Aorta (tissue), 5 donors: Measurements from ENCODE around the gene NDUFA5. TPM values are rescaled to one million over a fixed set of nuclear protein-coding genes. Genes with fewer than 3 reads are reported as not detected.

Experiments used
- ATAC-seq: fragments of 200-7000 bp; cut with Tn5 transposase; one replicate; pipeline ENCODE4 v1.9.1; 2022; ENCODE audit warnings: moderate library complexity; ENCODE audit not compliant: low FRiP score
- DNase-seq, 2 donors: peaks; one replicate each; pipeline ENCODE4 v3.0.0-alpha.2; 2020
- H3K27ac ChIP-seq, 2 donors: one replicate each; pipeline ENCODE4 v1.5.1; 2013; ENCODE audit warnings: low read length in 2 of 2, mild to moderate bottlenecking in 2 of 2, moderate library complexity in 2 of 2, control low read depth in 1 of 2, inconsistent platforms in 1 of 2, low read depth in 1 of 2
- H3K27me3 ChIP-seq, 2 donors: one replicate each; pipeline ENCODE4 v1.6.1; 2013; ENCODE audit warnings: control low read depth in 1 of 2, low read length in 1 of 2, mild to moderate bottlenecking in 1 of 2, moderate library complexity in 1 of 2; ENCODE audit not compliant: insufficient read depth in 2 of 2, control insufficient read depth in 1 of 2
- H3K36me3 ChIP-seq, 2 donors: one replicate each; pipeline ENCODE4 v1.6.1; 2013; ENCODE audit warnings: control low read depth in 1 of 2, low read length in 1 of 2, mild to moderate bottlenecking in 1 of 2; ENCODE audit not compliant: insufficient read depth in 2 of 2, control insufficient read depth in 1 of 2
- H3K4me1 ChIP-seq, 2 donors: one replicate each; pipeline ENCODE4 v1.6.1; 2013; ENCODE audit warnings: low read length in 2 of 2, control low read depth in 1 of 2, mild to moderate bottlenecking in 1 of 2, moderate library complexity in 1 of 2; ENCODE audit not compliant: insufficient read depth in 2 of 2, control insufficient read depth in 1 of 2
- H3K4me3 ChIP-seq, 2 donors: one replicate each; pipeline ENCODE4 v1.5.1; 2013; ENCODE audit warnings: low read length in 2 of 2, control low read depth in 1 of 2, mild to moderate bottlenecking in 1 of 2
- H3K9me3 ChIP-seq: one replicate; pipeline ENCODE4 v1.6.1; 2013; ENCODE audit warnings: mild to moderate bottlenecking, low read length; ENCODE audit not compliant: control insufficient read depth
- WGBS, 2 donors: extraction: QIAGEN DNeasy Blood & Tissue Kit; methylation state at CpG; one replicate each; pipeline ENCODE4 v1.1.7; 2013; 5-methylcytosine and 5-hydroxymethylcytosine counted together
- intact Hi-C, 2 donors: fragments of 100-400 bp; cut with DNase I; formaldehyde crosslinking; loops; one replicate each; pipeline versions ENCODE4 v1.14.2 to v1.15.0; 2022
- long read RNA-seq, 2 donors: library from polyadenylated mRNA; unstranded; transcript quantifications; one replicate each; pipeline ENCODE4 v2.0.0, GENCODE V29; 2020 to 2021
- polyA plus RNA-seq, 2 donors: library from polyadenylated mRNA; stranded (reverse); fragments of 200-250 nt; gene quantifications; one replicate each; pipeline ENCODE4 v1.2.3, GENCODE V29; 2013
- total RNA-seq, 2 donors: library from RNA; stranded (reverse); fragmentation: NEBNext Ultra II Directional; extraction: Animal tissue kit (Norgen Biotek cat#: 25700); gene quantifications; one replicate each; pipeline ENCODE4 v1.2.1, GENCODE V29; 2021
- donor health status: healthy with polysubstance abuse.
- donor health status: Bipolar disorder and iron deficiency.
- donor health status: DM: no; HTN: no; CAD: no.
- donor health status: DM: no; HTN: no; CAD: no.
- donor health status: DM: yes; HTN: yes; CAD: no.

The NDUFA5 gene
- 10 to 100 TPM; 51.1 to 53.6 TPM for total RNA-seq
- 100 to 1,000 TPM in 1 of 2 donors, 10 to 100 TPM in 1; 79.7 to 138 TPM for polyA plus RNA-seq
- long read RNA-seq, donor 1, full-length matches to known transcripts = 198 of 208 reads
- long read RNA-seq, donor 1, partial matches to known transcripts = 8 of 208 reads
- long read RNA-seq, donor 1, other reads (novel, unspliced or antisense) = 2 of 208 reads
- long read RNA-seq, donor 2, transcript NDUFA5-201 (5 exons, 1,901 nt) = major isoform, 28 of 32 reads
- long read RNA-seq, donor 2, partial matches to known transcripts = 2 of 32 reads
- long read RNA-seq, donor 2, other reads (novel, unspliced or antisense) = 0 of 32 reads

- Histone ChIP-seq H3K4me3 (peak within 1 kb of the TSS; percentile 93 to 99), H3K27ac (peak within 1 kb of the TSS; percentile 85 to 94), H3K36me3 (peaks cover 0 to under 1% of the 10 kb centered on the region in 2 donors), H3K9me3 (no peaks in the 10 kb centered on the region), H3K27me3 (no peaks in the 10 kb centered on the region), H3K4me1 (peaks cover 0 to 2% of the 10 kb centered on the region in 2 donors)
- intact Hi-C loops = loop anchor here (2.0 to 5.0 kb wide), 2 partner anchors 23 to 190 kb away; partner anchors contain the start of genes IQUB (in 1 of the 2) and WASL (in 1 of the 2)
- peak; percentile 100 for ATAC-seq
- WGBS, 2 donors = 1% methylated on average over 40 of the region's 40 CpGs
- peak; percentile 96 to 98 for DNase-seq
Observed at GRCh38 chr7:123557398-123558288, at the start of gene NDUFA5. NDUFA5 (minus strand) TSS chr7:123557818; CDS start chr7:123557795, 23 bp downstream.

GRCh38 chr7:123604739-123605138 lies 47.1 kb upstream of the NDUFA5 start:
- Histone ChIP-seq H3K27me3 (no peaks in the 10 kb centered on the region), H3K4me3 (no peak overlapping the region), H3K9me3 (no peaks in the 10 kb centered on the region), H3K27ac (no peak overlapping the region), H3K36me3 (no peaks in the 10 kb centered on the region), H3K4me1 (no peaks in the 10 kb centered on the region)
- WGBS, 2 donors = 57 to 58% methylated on average over 3 of the region's 3 CpGs
- intact Hi-C loops = no loop called here
- ATAC-seq = no peak
- no peak for DNase-seq

GRCh38 chr7:123602648-123603047 lies 45.0 kb upstream of the NDUFA5 start:
- WGBS, 2 donors = 77% methylated on average over 3 of the region's 3 CpGs
- no peaks in the 10 kb centered on the region for H3K36me3 ChIP-seq
- no peak overlapping the region for H3K4me3 ChIP-seq
- no peaks in the 10 kb centered on the region for H3K9me3 ChIP-seq
- H3K4me1 ChIP-seq = no peaks in the 10 kb centered on the region
- DNase-seq (no peak), ATAC-seq (no peak)
- intact Hi-C loops = no loop called here
- no peak overlapping the region for H3K27ac ChIP-seq
- no peaks in the 10 kb centered on the region for H3K27me3 ChIP-seq

- Histone ChIP-seq H3K27me3 (no peaks in the 10 kb centered on the region), H3K9me3 (no peaks in the 10 kb centered on the region), H3K36me3 (no peaks in the 10 kb centered on the region), H3K4me1 (no peaks in the 10 kb centered on the region), H3K27ac (no peak within 1 kb of the TSS), H3K4me3 (no peak within 1 kb of the TSS)
- no peak for DNase-seq
- WGBS, 2 donors = 62 to 65% methylated on average over 4 of the region's 4 CpGs
- intact Hi-C loops = no loop called here
- ATAC-seq = no peak
Observed at GRCh38 chr7:123601530-123601929, 43.9 kb upstream of the NDUFA5 start, which contains the start of gene ASB15. ASB15 (plus strand) TSS chr7:123601821; CDS start chr7:123614503, 12,682 bp downstream.

- no peak for ATAC-seq
- Histone ChIP-seq H3K27me3 (no peaks in the 10 kb centered on the region), H3K36me3 (no peaks in the 10 kb centered on the region), H3K4me1 (no peaks in the 10 kb centered on the region), H3K27ac (no peak overlapping the region), H3K4me3 (no peak overlapping the region), H3K9me3 (no peaks in the 10 kb centered on the region)
- no peak for DNase-seq
- intact Hi-C loops = no loop called here
- 51 to 60% methylated on average over 3 of the region's 3 CpGs for WGBS, 2 donors
Observed at GRCh38 chr7:123600876-123601275, 43.3 kb upstream of the NDUFA5 start.

GRCh38 chr7:123599766-123600165 lies 42.1 kb upstream of the NDUFA5 start:
- 71 to 73% methylated on average over 2 of the region's 2 CpGs for WGBS, 2 donors
- no peak overlapping the region for H3K27ac ChIP-seq
- no peaks in the 10 kb centered on the region for H3K4me1 ChIP-seq
- H3K27me3 ChIP-seq = no peaks in the 10 kb centered on the region
- intact Hi-C loops = no loop called here
- H3K4me3 ChIP-seq = no peak overlapping the region
- DNase-seq (no peak), ATAC-seq (no peak)
- H3K36me3 ChIP-seq = no peaks in the 10 kb centered on the region
- no peaks in the 10 kb centered on the region for H3K9me3 ChIP-seq

GRCh38 chr7:123598657-123599056 lies 41.0 kb upstream of the NDUFA5 start:
- Histone ChIP-seq H3K9me3 (no peaks in the 10 kb centered on the region), H3K36me3 (no peaks in the 10 kb centered on the region), H3K4me1 (no peaks in the 10 kb centered on the region), H3K27me3 (no peaks in the 10 kb centered on the region), H3K27ac (no peak overlapping the region), H3K4me3 (no peak overlapping the region)
- WGBS, 2 donors = 34 to 49% methylated on average over 3 of the region's 3 CpGs
- DNase-seq (no peak), ATAC-seq (no peak)
- intact Hi-C loops = no loop called here

- ATAC-seq (no peak), DNase-seq (no peak)
- no peaks in the 10 kb centered on the region for H3K27me3 ChIP-seq
- intact Hi-C loops = no loop called here
- no peaks in the 10 kb centered on the region for H3K9me3 ChIP-seq
- no peaks in the 10 kb centered on the region for H3K36me3 ChIP-seq
- WGBS, 2 donors = 35 to 39% methylated on average over 10 of the region's 10 CpGs
- no peak overlapping the region for H3K4me3 ChIP-seq
- H3K27ac ChIP-seq = no peak overlapping the region
- no peaks in the 10 kb centered on the region for H3K4me1 ChIP-seq
Observed at GRCh38 chr7:123594813-123595241, 37.2 kb upstream of the NDUFA5 start.
